Colonic mucosa (tissue), 4 donors: ENCODE data around the gene GPR82. TPM values are rescaled to one million over a fixed set of nuclear protein-coding genes. Genes with fewer than 3 reads are reported as not detected.

ENCODE experiments used
- DNase-seq: peaks from one replicate; pipeline ENCODE4 v3.0.0-alpha.2; 2020
- H3K27ac ChIP-seq: fragments of 200-600 bp; one replicate; pipeline ENCODE4 v1.8.0; 2021
- H3K27me3 ChIP-seq: fragments of 200-600 bp; one replicate; pipeline ENCODE4 v1.8.0; 2021
- H3K36me3 ChIP-seq: fragments of 200-600 bp; one replicate; pipeline ENCODE4 v1.8.0; 2021
- H3K4me1 ChIP-seq: fragments of 200-600 bp; one replicate; pipeline ENCODE4 v1.8.0; 2021; ENCODE audit warnings: mild to moderate bottlenecking
- H3K4me3 ChIP-seq: fragments of 200-600 bp; one replicate; pipeline ENCODE4 v1.8.0; 2021
- H3K9ac ChIP-seq, 2 donors: one replicate each; pipeline ENCODE4 v1.7.0; 2013; ENCODE audit warnings: control low read depth in 2 of 2, low read depth in 2 of 2, low read length in 2 of 2
- H3K9me3 ChIP-seq: fragments of 200-600 bp; one replicate; pipeline ENCODE4 v1.8.0; 2021
- CTCF ChIP-seq: fragments of 200-600 bp; IDR thresholded peaks from one replicate; pipeline ENCODE4 v1.8.0; 2022; ENCODE audit warnings: antibody characterized with exemption, mild to moderate bottlenecking
- intact Hi-C: fragments of 100-400 bp; cut with DNase I; formaldehyde crosslinking; loops from one replicate; pipeline ENCODE4 v1.14.1; 2022
- total RNA-seq, 2 donors: library from RNA; stranded (reverse); fragmentation: NEBNext Ultra II Directional in 1 of 2; extraction: Animal tissue kit (Norgen Biotek cat#: 25700) in 1 of 2; gene quantifications; one replicate each; pipeline ENCODE4 v1.2.1, GENCODE V29; 2021
- donor health status: healthy.
- donor health status: DM: no; HTN: no; CAD: no.
- donor health status: DM: no; HTN: no; CAD: no.

GPR82 gene
- total RNA-seq, 2 donors from 2014 or later, result 0.20 to 0.56 TPM

- Histone ChIP-seq H3K4me1 (no peaks in the 10 kb centered on the region), H3K9ac (no peak overlapping the region), H3K27me3 (no peaks in the 10 kb centered on the region), H3K36me3 (no peaks in the 10 kb centered on the region), H3K4me3 (no peak overlapping the region), H3K27ac (no peak overlapping the region), H3K9me3 (no peaks in the 10 kb centered on the region)
- no peak for DNase-seq
- no peak for TF ChIP-seq CTCF
- intact Hi-C loops, result no loop called here
Measured at GRCh38 chrX:41688156-41688555, 35.8 kb upstream of the GPR82 start.

GRCh38 chrX:41688835-41689234 lies 35.1 kb upstream of the GPR82 start, which contains the start of gene GPR34:
Gene GPR34 (plus strand): TSS chrX:41688973. CDS start chrX:41695634, 6,661 bp downstream.
- H3K36me3 ChIP-seq, result no peaks in the 10 kb centered on the region
- H3K4me1 ChIP-seq, result no peaks in the 10 kb centered on the region
- TF ChIP-seq CTCF, result no peak
- H3K9me3 ChIP-seq, result no peaks in the 10 kb centered on the region
- H3K9ac ChIP-seq, result no peak within 1 kb of the TSS
- DNase-seq, result no peak
- no peak within 1 kb of the TSS for H3K27ac ChIP-seq
- intact Hi-C loops, result no loop called here
- H3K27me3 ChIP-seq, result no peaks in the 10 kb centered on the region
- H3K4me3 ChIP-seq, result no peak within 1 kb of the TSS

GRCh38 chrX:41689711-41690110 lies 34.3 kb upstream of the GPR82 start:
- DNase-seq, result no peak
- H3K27ac ChIP-seq, result no peak overlapping the region
- no peaks in the 10 kb centered on the region for H3K36me3 ChIP-seq
- intact Hi-C loops, result no loop called here
- no peaks in the 10 kb centered on the region for H3K27me3 ChIP-seq
- no peak overlapping the region for H3K9ac ChIP-seq
- no peaks in the 10 kb centered on the region for H3K9me3 ChIP-seq
- H3K4me3 ChIP-seq, result no peak overlapping the region
- TF ChIP-seq CTCF, result no peak
- H3K4me1 ChIP-seq, result no peaks in the 10 kb centered on the region

- intact Hi-C loops, result no loop called here
- Histone ChIP-seq H3K36me3 (no peaks in the 10 kb centered on the region), H3K27me3 (no peaks in the 10 kb centered on the region), H3K4me3 (no peak overlapping the region), H3K9me3 (no peaks in the 10 kb centered on the region), H3K4me1 (no peaks in the 10 kb centered on the region), H3K9ac (no peak overlapping the region), H3K27ac (no peak overlapping the region)
- DNase-seq, result no peak
- no peak for TF ChIP-seq CTCF
Measured at GRCh38 chrX:41692162-41692749, 31.7 kb upstream of the GPR82 start.

- H3K27me3 ChIP-seq, result no peaks in the 10 kb centered on the region
- H3K27ac ChIP-seq, result no peak overlapping the region
- H3K4me3 ChIP-seq, result no peak overlapping the region
- intact Hi-C loops, result no loop called here
- no peaks in the 10 kb centered on the region for H3K36me3 ChIP-seq
- DNase-seq, result no peak
- no peaks in the 10 kb centered on the region for H3K9me3 ChIP-seq
- H3K4me1 ChIP-seq, result no peaks in the 10 kb centered on the region
- no peak for TF ChIP-seq CTCF
- no peak overlapping the region for H3K9ac ChIP-seq
Measured at GRCh38 chrX:41693024-41693423, 31.0 kb upstream of the GPR82 start.
